HG02943 (cell line): ENCODE measurements around the gene ACP3.
"Not testable (repeated sequence)": the region's sequence is repeated elsewhere in the genome, so short reads cannot be mapped to it uniquely, and the experiment has no call there.

Experiments used
- ATAC-seq: cut with Tn5 transposase; IDR thresholded peaks from one replicate; pipeline ENCODE4 v1.9.1; 2021; ENCODE audit warnings: mild to moderate bottlenecking, low read depth, moderate library complexity; ENCODE audit not compliant: unreplicated experiment

Gene ACP3, protein sequence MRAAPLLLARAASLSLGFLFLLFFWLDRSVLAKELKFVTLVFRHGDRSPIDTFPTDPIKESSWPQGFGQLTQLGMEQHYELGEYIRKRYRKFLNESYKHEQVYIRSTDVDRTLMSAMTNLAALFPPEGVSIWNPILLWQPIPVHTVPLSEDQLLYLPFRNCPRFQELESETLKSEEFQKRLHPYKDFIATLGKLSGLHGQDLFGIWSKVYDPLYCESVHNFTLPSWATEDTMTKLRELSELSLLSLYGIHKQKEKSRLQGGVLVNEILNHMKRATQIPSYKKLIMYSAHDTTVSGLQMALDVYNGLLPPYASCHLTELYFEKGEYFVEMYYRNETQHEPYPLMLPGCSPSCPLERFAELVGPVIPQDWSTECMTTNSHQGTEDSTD

DNA sequence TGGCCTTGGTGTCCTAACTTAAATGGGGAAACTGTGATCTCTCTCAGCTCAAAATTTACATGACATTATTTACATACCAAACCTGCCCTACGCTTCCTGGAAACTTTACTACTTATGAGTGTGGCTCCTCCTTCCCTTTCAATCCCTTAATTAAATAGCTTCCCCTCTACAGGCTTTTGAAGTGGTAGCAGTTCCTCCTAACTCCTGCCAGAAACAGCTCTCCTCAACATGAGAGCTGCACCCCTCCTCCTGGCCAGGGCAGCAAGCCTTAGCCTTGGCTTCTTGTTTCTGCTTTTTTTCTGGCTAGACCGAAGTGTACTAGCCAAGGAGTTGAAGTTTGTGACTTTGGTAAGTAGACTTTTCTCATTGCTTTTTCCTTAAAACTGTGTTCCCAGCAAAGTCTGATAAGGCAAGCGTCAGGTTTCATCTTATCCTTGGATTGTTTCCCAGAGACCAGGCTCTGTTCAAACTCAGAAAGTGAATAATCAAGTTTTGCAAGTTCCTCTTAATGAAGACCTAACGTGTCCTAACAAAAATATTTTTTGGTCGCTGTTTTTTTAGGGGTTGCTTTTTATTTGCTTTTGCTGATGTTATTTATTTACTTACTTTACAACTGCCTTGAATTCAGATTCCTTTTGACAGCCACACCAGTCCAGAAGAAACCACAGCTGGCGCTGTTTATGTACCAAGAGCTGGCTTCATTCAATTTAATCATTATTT is at the start of gene ACP3:
TSS of gene ACP3 (plus strand) at position 179 of the 720 bp plus-strand sequence. CDS start at position 229, 50 bp downstream.
- peak; percentile 59 for ATAC-seq

DNA sequence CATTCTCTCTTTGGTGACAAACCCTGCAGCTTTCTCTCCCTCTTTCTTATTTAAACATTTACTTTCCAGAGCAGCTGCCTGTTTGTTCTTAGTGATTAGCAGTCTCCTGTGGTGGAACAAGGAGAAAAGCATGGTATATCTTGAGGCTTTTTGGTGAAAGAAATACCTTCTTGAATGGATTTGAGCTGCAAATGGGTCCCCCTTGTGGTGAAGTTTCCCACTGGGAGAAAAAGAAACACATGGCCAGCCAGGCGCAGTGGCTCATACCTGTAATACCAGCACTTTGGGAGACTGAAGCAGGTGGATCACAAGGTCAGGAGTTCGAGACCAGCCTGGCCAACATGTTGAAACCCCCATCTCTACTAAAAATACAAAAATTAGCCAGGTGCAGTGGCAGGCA is 48.3 kb upstream of the ACP3 start:
- ATAC-seq = no peak

DNA sequence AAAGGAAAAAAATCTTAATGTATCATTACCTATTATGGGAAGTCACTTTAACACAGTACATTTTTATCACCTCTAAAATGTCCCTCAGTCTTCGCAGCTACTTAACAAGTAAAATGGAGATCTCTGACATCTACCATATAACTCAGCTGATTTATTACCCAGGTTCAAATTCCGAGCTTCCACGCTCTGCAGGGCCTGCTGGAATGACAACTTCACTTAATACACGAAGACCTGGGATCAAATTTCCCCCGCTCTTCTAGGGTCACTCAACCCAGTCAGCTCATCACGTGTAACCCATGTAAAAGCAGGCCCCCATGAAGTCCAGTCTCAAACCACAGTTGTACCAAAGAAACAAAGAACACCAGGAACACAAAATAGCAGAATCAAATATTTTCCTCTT is 44.2 kb upstream of the ACP3 start:
- no peak for ATAC-seq

DNA sequence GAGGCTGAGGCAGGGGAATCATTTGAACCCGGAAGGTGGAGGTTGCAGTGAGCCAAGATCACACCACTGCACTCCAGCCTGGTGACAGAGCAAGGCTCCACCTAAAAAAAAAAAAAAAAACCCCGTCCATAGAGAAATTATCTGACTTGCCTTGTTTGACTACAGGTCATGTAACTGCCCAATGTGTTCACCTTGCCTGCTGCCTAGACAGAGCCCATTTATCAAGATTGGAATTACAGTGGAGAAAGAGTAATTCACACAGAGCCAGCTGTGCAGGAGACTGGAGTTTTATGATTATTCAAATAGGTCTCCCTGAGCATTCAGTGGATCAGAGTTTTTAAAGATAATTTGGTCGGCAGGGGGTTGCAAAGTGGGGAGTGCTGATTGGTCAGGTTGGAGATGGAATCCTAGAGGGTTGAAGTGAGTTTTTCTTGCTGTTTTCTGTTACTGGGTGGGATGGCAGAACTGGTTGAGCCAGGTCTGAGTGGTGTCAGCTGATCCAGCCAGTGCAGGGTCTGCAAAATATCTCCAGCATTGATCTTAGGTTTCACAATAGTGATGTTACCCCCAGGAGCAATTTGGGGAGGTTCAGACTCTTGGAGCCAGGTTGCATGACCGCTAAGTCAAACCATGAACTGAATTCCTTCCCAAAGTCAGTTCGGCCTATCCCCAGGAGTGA is 40.8 kb upstream of the ACP3 start:
- ATAC-seq = no peak

DNA sequence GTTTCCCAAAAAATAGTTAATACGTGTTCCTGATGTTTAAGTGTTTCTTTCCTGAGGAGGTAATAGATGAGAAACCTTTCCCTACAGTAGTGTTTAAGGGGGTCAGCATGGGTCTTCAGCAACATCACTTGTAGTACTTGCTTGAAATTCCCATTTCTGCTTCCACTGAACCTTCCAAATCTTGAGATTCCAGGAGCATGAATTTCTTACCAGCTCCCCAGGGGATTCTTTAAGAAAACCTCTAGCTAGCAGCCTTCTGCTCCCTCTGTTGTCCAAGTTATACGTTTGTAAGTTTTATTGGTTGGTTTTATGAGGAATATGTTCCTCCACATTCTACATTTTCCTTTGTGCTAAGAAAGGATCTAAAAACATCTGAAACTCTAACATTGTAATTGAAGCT is 38.2 kb upstream of the ACP3 start:
- ATAC-seq = no peak

DNA sequence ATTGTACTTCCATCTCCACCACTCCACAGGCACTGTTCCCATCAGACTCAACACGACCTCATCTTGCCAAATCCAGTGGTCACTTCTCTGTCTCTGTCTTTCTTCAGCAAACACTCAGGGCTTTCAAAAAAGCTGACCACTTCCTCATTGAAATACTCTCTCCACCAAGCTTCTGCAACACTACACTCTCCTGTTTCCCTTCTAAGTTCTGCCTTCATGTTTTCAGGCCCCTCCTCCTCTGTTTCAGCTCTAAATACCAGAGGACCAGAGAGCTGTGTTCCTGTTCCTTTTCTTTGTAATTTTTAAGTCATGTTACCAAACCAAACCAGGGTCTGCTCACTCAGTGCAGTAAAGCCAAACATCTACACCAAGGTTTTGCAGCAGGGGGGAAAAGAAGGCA is 33.8 kb upstream of the ACP3 start:
- peak; percentile 84 for ATAC-seq

DNA sequence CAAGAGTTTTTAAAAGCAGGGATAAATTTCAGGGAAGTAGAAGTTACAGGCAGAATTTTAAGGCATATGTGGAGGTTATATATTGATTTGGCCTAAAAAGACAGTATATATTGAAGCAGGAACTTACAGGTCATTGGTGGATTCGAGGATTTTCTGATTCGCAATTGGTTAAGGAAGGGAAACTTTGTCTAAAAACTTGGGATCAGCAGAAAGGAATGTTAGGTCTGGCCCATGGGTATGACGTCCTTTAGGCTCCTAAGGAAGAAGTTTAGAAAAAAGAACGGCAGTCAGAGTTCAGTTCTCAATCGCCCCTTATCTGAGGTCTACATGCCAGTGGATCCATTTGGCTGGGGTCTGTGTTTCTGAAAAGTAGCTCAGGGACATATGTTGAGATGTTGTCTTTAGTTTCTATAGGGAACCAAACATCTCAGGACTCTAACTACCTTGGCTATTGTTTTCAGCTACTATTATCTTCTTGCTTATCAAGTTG is 33.2 kb upstream of the ACP3 start:
- ATAC-seq = no peak

DNA sequence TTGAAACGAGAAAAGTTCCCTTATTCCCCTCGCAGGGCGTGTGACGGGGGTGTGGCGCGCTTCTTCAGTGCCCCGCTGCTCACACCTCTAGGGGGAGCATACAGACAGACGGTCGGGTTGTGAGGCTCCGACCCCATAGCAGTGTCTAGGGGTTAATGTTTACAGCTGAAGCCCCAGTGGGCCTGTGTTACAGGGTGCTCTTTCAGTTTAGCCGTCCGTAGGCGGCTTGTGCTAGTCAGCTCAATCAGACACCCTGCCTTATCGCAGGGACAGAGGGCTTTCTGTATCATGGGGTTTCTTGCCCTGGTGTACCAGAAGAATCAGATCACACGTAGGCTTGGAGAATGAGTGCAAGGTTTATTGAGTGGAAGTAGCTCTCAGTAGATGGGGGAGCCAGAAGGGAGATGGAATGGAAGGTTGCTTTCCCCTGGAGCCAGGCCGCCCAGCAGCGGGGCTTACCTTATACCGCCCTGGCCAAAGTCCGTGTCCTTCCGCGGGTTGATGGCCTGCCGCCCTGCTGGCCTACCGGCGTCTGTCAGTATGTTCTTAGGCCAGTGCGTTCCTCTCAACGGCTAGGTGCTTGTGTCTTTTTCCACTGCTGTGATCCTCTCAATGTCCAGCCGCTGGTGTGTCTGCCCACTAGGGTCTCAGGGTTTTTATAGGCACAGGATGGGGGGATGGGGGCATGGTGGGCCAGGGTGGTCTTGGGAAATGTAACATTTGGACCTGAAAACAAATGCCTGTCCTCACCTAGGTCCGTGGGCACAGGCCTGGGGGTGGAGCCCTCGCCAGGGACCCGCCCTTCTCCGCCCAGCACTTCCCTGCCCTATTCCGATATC is 32.2 kb upstream of the ACP3 start:
- ATAC-seq = no peak

DNA sequence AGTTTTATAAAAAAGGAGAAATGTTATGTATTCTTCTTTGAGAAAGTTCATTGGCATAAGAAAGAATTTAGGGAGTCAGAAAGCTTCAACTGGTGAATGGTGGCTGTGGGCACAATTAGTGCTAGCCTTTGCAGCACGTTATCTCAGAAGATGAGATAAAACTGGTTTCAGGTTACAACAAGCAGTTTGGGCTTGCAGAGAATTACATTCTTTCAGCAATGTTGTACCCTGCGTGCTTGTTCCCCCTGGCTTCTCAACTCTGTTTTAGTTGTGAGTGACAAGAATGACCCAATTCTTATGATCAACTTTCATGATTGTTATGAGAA is 31.6 kb upstream of the ACP3 start:
- no peak for ATAC-seq

DNA sequence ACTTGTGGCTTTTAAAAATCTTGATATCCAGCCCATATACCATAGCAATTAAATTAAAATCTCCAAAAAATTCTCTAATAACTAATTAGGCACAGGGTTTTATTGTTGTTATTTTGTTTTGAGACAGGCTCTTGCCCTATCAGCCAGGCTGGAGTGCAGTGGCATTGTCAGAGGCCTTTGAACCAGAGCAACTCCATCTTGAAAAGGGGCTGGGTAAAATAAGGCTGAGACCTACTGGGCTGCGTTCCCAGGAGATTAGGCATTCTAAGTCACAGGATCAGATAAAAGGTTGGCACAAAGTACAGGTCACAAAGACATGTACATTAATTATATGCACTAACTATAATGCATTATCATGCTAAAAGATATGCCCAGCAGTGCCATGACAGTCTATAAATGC is 31.2 kb upstream of the ACP3 start:
- no peak for ATAC-seq

DNA sequence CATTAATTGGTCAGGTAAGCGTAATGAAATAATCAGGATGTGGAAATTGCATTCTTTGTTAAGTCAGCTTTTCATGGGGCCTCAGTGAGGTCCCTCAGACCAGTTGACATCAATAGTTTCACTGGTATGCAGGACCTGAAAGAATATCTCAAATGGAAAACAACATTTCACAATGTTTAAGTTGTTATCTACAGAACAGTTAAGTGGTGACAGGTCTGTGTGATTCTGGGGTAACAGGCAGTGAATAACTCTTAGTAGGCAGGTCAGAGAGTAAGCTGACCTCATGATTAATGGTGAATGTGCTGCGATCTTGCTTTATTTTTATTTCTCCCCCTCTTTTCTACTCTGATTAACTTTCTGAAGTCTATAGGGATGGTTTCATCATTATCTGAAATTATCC is 28.9 kb upstream of the ACP3 start:
- no peak for ATAC-seq

DNA sequence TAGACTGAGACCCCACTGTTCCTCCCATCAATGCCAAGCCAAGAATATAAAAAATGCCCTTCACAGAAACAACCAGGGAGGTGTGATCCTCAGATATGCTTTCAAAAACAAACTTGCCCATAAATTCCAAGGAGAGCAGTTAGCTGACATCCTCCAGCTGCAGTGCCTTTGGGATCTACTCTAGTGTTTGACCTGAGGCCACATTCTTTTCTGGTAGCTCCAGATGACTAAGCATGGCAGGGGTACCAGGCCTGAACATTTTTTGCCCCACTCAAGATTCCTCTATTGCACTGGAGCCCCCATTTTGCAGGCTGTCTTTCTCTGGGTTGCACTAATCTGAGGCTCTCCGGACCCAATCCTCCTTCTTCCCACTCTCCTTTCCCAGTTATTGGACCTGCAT is 27.9 kb upstream of the ACP3 start:
- ATAC-seq = no peak

DNA sequence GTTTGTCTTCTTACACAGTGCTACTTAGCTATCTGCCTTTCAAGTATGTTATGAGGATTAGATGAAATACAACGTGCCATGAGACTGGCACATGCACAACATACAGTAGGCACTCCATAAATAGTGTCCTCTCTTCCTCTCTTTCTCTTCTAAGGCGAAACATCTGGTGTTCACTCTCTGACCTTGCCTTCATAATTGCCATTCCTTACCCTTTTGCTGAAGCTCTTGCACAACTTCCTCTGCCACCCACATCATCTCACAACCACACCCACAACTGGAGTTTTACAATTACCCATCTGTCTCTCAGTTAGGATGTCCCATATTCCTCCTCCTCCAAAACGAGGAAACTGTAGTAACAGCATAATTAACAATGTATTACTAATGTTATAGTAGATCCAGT is 26.4 kb upstream of the ACP3 start:
- ATAC-seq = no peak

DNA sequence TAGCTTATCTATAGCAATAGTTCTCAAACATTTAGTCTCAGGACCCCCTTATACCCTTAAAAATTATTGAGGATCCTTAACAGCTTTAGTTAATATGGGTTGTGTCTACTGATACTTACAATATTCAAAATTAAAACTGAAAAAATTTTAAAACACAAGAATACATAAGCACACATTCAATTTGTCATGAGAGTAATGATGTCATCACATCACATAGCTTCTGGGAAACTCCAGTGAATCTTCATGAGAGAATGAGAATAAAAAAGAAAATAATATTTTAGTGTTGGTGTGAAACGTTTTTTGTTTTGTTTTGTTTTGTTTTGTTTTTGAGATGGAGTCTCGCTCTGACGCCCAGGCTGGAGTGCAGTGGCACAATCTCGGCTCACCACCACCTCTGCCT is 25.2 kb upstream of the ACP3 start:
- no peak for ATAC-seq

DNA sequence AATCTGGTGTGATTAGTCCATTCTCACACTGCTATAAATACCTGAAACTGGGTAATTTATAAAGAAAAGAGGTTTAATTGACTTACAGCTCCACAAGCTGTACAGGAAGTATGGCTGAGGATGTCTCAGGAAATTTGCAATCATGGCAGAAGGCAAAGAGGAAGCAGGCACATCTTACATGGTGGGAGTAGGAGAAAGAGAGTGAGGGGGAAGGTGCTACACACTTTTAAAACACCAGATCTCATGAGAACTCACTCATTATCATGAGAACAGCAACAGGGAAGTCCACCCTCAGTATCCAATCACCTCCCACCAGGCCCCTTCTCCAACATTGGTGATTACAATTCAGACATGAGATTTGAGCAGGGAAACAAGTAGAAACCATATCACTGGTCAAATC is 24.0 kb upstream of the ACP3 start:
- no peak for ATAC-seq

DNA sequence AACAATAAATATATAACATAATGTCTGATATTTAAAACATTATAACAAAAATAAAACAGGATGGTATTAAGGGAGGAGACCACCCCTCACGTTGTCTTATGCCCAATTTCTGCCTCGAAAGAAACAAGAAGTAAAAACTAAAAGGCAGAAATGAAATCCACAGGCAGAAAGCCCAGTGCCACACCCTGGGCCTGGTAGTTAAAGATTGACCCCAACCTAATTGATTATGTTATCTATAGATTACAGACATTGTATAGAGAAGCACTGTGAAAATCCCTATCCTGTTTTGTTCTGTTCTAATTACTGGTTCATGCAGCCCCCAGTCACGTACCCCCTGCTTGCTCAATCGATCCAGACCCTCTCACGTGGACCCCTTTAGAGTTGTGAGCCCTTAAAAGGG is 22.3 kb upstream of the ACP3 start:
- ATAC-seq = no peak

DNA sequence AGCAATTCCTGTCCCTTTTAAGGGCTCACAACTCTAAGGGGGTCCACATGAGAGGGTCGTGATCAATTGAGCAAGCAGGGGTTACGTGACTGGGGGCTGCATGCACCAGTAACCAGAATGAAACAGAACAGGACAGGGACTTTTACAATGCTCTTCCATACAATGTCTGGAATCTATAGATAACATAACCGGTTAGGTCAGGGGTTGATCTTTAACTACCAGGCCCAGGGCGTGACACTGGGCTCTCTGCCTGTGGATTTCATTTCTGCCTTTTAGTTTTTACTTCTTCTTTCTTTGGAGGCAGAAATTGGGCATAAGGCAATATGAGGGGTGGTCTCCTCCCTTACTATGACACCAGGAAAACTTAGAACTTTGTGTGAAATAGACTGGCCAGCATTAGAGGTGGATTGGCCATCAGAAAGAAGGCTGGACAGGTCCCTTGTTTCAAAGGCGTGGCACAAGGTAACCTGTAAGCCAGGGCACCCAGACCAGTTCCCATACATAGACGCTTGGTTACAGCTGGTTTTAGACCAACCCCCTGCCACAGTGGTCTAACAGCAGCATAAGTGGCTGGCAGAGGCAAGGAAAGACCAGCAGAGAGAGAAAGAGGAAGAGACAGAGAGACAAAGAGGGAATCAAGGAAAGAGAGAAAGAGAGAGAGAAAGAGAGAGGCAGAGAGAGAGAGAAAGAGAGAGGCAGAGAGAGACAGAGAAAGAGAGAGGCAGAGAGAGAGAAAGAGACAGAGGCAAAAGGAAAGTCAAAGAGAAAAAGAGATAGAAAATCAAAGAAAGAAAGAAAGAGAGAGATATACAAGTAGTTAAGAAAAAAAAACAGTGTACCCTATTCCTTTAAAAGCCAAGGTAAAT is 13.6 kb upstream of the ACP3 start:
- ATAC-seq = not testable (repeated sequence)

DNA sequence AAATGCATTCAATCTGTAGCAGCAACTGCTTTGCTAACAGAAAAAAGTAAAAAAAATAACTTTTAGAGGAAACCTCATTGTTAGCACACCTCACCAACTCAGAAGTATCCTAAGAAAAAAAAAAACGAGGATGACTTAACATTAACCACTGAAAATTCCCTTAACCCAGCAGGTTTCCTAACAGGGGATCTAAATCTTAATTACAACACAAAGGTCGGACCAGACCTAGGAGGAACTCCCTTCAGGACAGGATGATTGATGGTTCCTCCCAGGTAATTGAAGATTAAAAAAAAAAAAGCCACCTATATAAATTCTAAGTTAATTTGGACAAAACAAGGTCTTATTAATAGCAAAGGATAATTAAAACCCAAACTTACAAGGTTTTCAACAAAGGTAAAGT is 12.9 kb upstream of the ACP3 start:
- ATAC-seq = not testable (repeated sequence)

DNA sequence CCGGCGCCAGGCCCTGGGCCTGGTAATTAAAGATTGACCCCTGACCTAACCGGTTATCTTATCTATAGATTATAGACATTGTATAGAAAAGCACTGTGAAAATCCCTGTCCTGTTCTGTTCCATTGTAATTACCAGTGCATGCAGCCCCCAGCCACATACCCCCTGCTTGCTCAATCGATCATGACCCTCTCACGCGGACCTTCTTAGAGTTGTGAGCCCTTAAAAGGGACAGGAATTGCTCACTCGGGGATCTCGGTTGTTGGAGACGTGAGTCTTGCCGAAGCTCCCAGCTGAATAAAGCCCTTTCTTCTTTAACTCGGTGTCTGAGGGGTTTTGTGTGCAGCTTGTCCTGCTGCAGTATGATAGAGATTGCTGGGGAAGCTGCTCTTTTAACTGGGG is 7.2 kb upstream of the ACP3 start:
- ATAC-seq = not testable (repeated sequence)

DNA sequence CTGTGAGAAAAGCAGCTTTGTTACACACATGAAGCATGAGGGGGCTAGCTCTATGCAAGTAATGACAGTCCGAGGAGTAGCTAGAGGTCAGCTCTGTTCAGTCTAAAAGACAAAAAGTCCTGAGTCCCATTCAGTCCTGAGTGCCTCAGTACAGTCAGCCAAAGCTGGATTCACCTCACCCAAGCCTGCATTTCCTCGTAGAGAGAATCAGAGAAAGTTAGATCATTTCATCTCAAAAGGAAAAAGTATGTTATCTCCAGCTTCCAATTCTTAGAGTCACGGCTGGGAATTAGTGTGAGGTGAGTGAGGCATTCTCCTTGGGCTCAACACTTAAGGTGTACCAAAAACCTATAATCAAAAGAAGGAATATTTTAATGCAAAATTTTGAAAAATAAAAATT is 5.9 kb upstream of the ACP3 start:
- no peak for ATAC-seq
